Activated CD8-positive, alpha-beta T cell treated with anti-CD3 and anti-CD28 coated beads for 36 hours (primary cell): Measurements from ENCODE around the gene KLK15. TPM values are rescaled to one million over a fixed set of nuclear protein-coding genes. Genes with fewer than 3 reads are reported as not detected.

ENCODE experiments used
- ATAC-seq: fragments of 200-7000 bp; cut with Tn5 transposase; one replicate; pipeline ENCODE4 v1.10.0; 2021; ENCODE audit warnings: mild to moderate bottlenecking, moderate library complexity
- CTCF ChIA-PET: fragments of 350-600 bp; sonication (Branson Sonifier 250); formaldehyde crosslinking; loops from one replicate; lab custom pipeline; 2021; ENCODE audit warnings: antibody characterized with exemption; lab: Charles Lee
- POLR2A ChIA-PET: fragments of 350-600 bp; sonication (Branson Sonifier 250); formaldehyde crosslinking; loops from one replicate; lab custom pipeline; 2021; ENCODE audit warnings: antibody characterized with exemption; lab: Charles Lee
- DNase-seq: peaks from one replicate; pipeline ENCODE4 v3.0.0-alpha.2; 2020
- H3K27ac Mint-ChIP-seq: one replicate; pipeline ENCODE4 v1.8.0; 2021; ENCODE audit warnings: mild to moderate bottlenecking, mixed read lengths
- H3K27me3 Mint-ChIP-seq: one replicate; pipeline ENCODE4 v1.8.0; 2021; ENCODE audit warnings: mixed read lengths
- H3K36me3 Mint-ChIP-seq: one replicate; pipeline ENCODE4 v1.8.0; 2021; ENCODE audit warnings: low read depth, mixed read lengths
- H3K4me1 Mint-ChIP-seq: one replicate; pipeline ENCODE4 v1.8.0; 2021; ENCODE audit warnings: low read depth, mixed read lengths
- H3K4me3 Mint-ChIP-seq: one replicate; pipeline ENCODE4 v1.8.0; 2021; ENCODE audit warnings: mild to moderate bottlenecking, moderate library complexity, mixed read lengths
- H3K9me3 Mint-ChIP-seq: one replicate; pipeline ENCODE4 v1.8.0; 2021; ENCODE audit warnings: mixed read lengths
- CTCF ChIP-seq: fragments of 200-600 bp; IDR thresholded peaks from one replicate; pipeline ENCODE4 v1.8.0; 2022; ENCODE audit warnings: antibody characterized with exemption, mild to moderate bottlenecking
- intact Hi-C: fragments of 100-400 bp; cut with micrococcal nuclease; formaldehyde crosslinking; loops from one replicate; pipeline ENCODE4 v1.10.0; 2022
- total RNA-seq, 2 experiments: library from RNA; stranded (reverse); gene quantifications; one replicate each; pipeline ENCODE4 v1.2.3, GENCODE V29; 2021

Gene KLK15
- total RNA-seq, 2 experiments from 2014 or later, result not detected

DNA sequence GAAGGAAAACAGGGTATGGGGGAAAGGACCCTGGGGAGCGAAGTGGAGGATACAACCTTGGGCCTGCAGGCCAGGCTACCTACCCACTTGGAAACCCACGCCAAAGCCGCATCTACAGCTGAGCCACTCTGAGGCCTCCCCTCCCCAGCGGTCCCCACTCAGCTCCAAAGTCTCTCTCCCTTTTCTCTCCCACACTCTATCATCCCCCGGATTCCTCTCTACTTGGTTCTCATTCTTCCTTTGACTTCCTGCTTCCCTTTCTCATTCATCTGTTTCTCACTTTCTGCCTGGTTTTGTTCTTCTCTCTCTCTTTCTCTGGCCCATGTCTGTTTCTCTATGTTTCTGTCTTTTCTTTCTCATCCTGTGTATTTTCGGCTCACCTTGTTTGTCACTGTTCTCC, 24.0 kb upstream of the KLK15 start:
- Mint-ChIP-seq H3K9me3 (no peaks in the 10 kb centered on the region), H3K27ac (no peak overlapping the region), H3K4me3 (no peak overlapping the region), H3K36me3 (no peaks in the 10 kb centered on the region), H3K4me1 (no peaks in the 10 kb centered on the region), H3K27me3 (peaks cover 42% of the 10 kb centered on the region)
- POLR2A ChIA-PET, result no interaction called here
- intact Hi-C loops, result no loop called here
- ATAC-seq, result no peak
- no peak for TF ChIP-seq CTCF
- CTCF ChIA-PET, result no interaction called here
- DNase-seq, result no peak

- ATAC-seq (no peak), DNase-seq (no peak)
- H3K36me3 Mint-ChIP-seq, result no peaks in the 10 kb centered on the region
- H3K27ac Mint-ChIP-seq, result no peak within 1 kb of the TSS
- peaks cover 40% of the 10 kb centered on the region for H3K27me3 Mint-ChIP-seq
- no peak within 1 kb of the TSS for H3K4me3 Mint-ChIP-seq
- no peaks in the 10 kb centered on the region for H3K9me3 Mint-ChIP-seq
- POLR2A ChIA-PET, result no interaction called here
- no peaks in the 10 kb centered on the region for H3K4me1 Mint-ChIP-seq
- no peak for TF ChIP-seq CTCF
- intact Hi-C loops, result no loop called here
- CTCF ChIA-PET, result interaction anchor here (1.2 kb wide), 1 partner anchor 19 kb away, joined by 3 read pairs; no protein-coding TSS in a partner anchor
Observed at GRCh38 chr19:50854636-50855410, 21.4 kb upstream of the KLK15 start, which contains the start of gene KLK3. Gene KLK3 (plus strand): TSS chr19:50854915. CDS start chr19:50854956, 41 bp downstream.

DNA sequence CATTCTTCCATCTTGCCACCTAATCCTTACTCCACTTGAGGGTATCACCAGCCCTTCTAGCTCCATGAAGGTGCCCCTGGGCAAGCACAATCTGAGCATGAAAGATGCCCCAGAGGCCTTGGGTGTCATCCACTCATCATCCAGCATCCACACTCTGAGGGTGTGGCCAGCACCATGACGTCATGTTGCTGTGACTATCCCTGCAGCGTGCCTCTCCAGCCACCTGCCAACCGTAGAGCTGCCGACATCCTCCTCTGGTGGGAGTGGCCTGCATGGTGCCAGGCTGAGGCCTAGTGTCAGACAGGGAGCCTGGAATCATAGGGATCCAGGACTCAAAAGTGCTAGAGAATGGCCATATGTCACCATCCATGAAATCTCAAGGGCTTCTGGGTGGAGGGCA, 18.2 kb upstream of the KLK15 start:
- ChIA-PET CTCF (no interaction called here), POLR2A (no interaction called here)
- Mint-ChIP-seq H3K4me3 (no peak overlapping the region), H3K27ac (no peak overlapping the region), H3K9me3 (no peaks in the 10 kb centered on the region), H3K27me3 (peaks cover 31% of the 10 kb centered on the region), H3K4me1 (no peaks in the 10 kb centered on the region), H3K36me3 (no peaks in the 10 kb centered on the region)
- DNase-seq, result no peak
- no peak for ATAC-seq
- TF ChIP-seq CTCF, result no peak
- intact Hi-C loops, result no loop called here

- Mint-ChIP-seq H3K9me3 (no peaks in the 10 kb centered on the region), H3K27ac (no peak overlapping the region), H3K36me3 (no peaks in the 10 kb centered on the region), H3K27me3 (peaks cover 25% of the 10 kb centered on the region), H3K4me1 (no peaks in the 10 kb centered on the region), H3K4me3 (no peak overlapping the region)
- ChIA-PET POLR2A (no interaction called here), CTCF (no interaction called here)
- TF ChIP-seq CTCF, result no peak
- intact Hi-C loops, result no loop called here
- ATAC-seq (no peak), DNase-seq (no peak)
Observed at GRCh38 chr19:50850738-50851137, 17.4 kb upstream of the KLK15 start.

GRCh38 chr19:50844296-50844935, 11.0 kb upstream of the KLK15 start:
- intact Hi-C loops, result no loop called here
- ATAC-seq (no peak), DNase-seq (no peak)
- H3K4me1 Mint-ChIP-seq, result no peaks in the 10 kb centered on the region
- ChIA-PET POLR2A (interaction anchor here (1.0 kb wide), 1 partner anchor 40 kb away, joined by 3 read pairs; no protein-coding TSS in a partner anchor), CTCF (no interaction called here)
- H3K36me3 Mint-ChIP-seq, result no peaks in the 10 kb centered on the region
- H3K27me3 Mint-ChIP-seq, result peaks cover 18% of the 10 kb centered on the region
- TF ChIP-seq CTCF, result no peak
- peaks cover 13% of the 10 kb centered on the region for H3K9me3 Mint-ChIP-seq
- no peak overlapping the region for H3K27ac Mint-ChIP-seq
- no peak overlapping the region for H3K4me3 Mint-ChIP-seq
